Cardiac muscle cell (in vitro differentiated cells and primary cell): ENCODE results near the gene GNG13. TPM values are rescaled to one million over a fixed set of nuclear protein-coding genes. Genes with fewer than 3 reads are reported as not detected.

Source experiments
- DNase-seq, 2 donors: peaks; one replicate each; pipeline versions ENCODE4 v3.0.0 to v3.0.0-alpha.2; 2010 to 2017; ENCODE audit warnings: low read depth in 1 of 2, low spot score in 1 of 2
- H3K27ac ChIP-seq: fragments of 200-600 bp; sonication (generic); 2 replicates; pipeline ENCODE4 v1.5.1; 2016
- H3K27me3 ChIP-seq: fragments of 200-600 bp; sonication (generic); 2 replicates; pipeline ENCODE4 v1.6.0; 2016; ENCODE audit warnings: control low read depth
- H3K36me3 ChIP-seq: fragments of 200-600 bp; sonication (generic); 2 replicates; pipeline ENCODE4 v1.5.1; 2016; ENCODE audit warnings: control low read depth
- H3K4me1 ChIP-seq: fragments of 200-600 bp; sonication (generic); 2 replicates; pipeline ENCODE4 v1.8.1; 2017; ENCODE audit warnings: low read depth, mild to moderate bottlenecking, mixed run types
- H3K4me3 ChIP-seq: fragments of 200-600 bp; sonication (generic); 2 replicates; pipeline ENCODE4 v1.5.1; 2016; ENCODE audit warnings: mild to moderate bottlenecking
- H3K9me3 ChIP-seq: fragments of 200-600 bp; sonication (generic); 2 replicates; pipeline ENCODE4 v1.5.1; 2017; ENCODE audit warnings: low read depth, mild to moderate bottlenecking, control low read depth
- polyA plus RNA-seq: library from polyadenylated mRNA; unstranded; fragments of >200 nt; fragmentation: Nextera tagmentation; extraction: Ambion mirVana; gene quantifications from 2 replicates; pipeline ENCODE4 v1.2.1, GENCODE V29; 2016
- total RNA-seq: library from RNA; depleted of rRNA; stranded (reverse); fragments of >200 nt; gene quantifications from 2 replicates; pipeline ENCODE4 v1.2.3, GENCODE V29; 2016
- TF ChIP-seq, protein P1 (sequence below): IDR thresholded peaks from 2 replicates; pipeline ENCODE4 v1.5.1; 2012; ENCODE audit warnings: low read depth, mild to moderate bottlenecking, low read length

The GNG13 gene
- total and polyA plus RNA-seq, 2 experiments from 2014 or later = 0.79 TPM; not detected in 1

- TF ChIP-seq, protein P1, sequence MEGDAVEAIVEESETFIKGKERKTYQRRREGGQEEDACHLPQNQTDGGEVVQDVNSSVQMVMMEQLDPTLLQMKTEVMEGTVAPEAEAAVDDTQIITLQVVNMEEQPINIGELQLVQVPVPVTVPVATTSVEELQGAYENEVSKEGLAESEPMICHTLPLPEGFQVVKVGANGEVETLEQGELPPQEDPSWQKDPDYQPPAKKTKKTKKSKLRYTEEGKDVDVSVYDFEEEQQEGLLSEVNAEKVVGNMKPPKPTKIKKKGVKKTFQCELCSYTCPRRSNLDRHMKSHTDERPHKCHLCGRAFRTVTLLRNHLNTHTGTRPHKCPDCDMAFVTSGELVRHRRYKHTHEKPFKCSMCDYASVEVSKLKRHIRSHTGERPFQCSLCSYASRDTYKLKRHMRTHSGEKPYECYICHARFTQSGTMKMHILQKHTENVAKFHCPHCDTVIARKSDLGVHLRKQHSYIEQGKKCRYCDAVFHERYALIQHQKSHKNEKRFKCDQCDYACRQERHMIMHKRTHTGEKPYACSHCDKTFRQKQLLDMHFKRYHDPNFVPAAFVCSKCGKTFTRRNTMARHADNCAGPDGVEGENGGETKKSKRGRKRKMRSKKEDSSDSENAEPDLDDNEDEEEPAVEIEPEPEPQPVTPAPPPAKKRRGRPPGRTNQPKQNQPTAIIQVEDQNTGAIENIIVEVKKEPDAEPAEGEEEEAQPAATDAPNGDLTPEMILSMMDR = no peak
- no peaks in the 10 kb centered on the region for H3K4me1 ChIP-seq
- H3K27ac ChIP-seq = no peak overlapping the region
- H3K36me3 ChIP-seq = no peaks in the 10 kb centered on the region
- no peak overlapping the region for H3K4me3 ChIP-seq
- no peak for DNase-seq
- H3K9me3 ChIP-seq = no peaks in the 10 kb centered on the region
- no peaks in the 10 kb centered on the region for H3K27me3 ChIP-seq
Observed at GRCh38 chr16:833411-833810, 32.9 kb upstream of the GNG13 start.

DNA sequence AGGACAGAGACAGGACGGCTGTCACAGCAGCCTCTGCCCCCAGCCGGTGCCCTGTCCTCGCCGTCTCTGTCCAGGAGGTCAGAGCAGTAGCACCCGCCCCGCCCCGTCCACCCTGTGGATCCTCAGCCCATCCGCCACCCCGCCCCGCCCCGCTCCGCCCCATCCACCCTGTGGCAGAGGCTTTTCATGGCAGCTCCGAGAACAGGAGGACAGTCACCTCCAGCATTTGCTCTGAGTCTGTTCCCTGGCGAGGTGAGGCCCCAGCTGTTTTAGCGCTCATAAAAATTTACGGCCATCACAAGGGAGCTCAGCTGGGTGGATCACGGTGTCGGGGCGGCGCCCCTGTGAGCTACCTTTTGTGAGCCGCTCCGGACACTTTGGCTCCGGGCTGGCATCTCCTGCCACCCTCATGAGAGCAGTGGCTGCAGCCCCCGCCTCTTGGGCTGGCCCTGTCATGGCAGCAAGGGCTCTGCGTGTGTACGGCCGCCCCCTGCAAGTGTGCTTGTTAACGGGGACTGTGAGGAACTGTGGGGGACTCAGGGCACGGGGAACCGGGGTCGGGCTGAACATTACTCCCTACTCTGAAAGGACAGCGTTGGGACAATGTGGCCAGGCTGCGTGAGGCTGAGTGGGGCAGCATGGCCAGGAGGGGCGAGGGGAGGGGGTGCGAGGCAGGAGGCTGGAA lies 32.3 kb upstream of the GNG13 start:
- H3K27me3 ChIP-seq = no peaks in the 10 kb centered on the region
- no peak for DNase-seq
- no peak overlapping the region for H3K27ac ChIP-seq
- TF ChIP-seq, protein P1 = no peak
- no peaks in the 10 kb centered on the region for H3K9me3 ChIP-seq
- no peaks in the 10 kb centered on the region for H3K4me1 ChIP-seq
- H3K4me3 ChIP-seq = no peak overlapping the region
- H3K36me3 ChIP-seq = no peaks in the 10 kb centered on the region

GRCh38 chr16:831571-832413 lies 31.3 kb upstream of the GNG13 start:
- Histone ChIP-seq H3K4me1 (no peaks in the 10 kb centered on the region), H3K36me3 (no peaks in the 10 kb centered on the region), H3K27ac (no peak overlapping the region), H3K9me3 (no peaks in the 10 kb centered on the region), H3K27me3 (no peaks in the 10 kb centered on the region), H3K4me3 (no peak overlapping the region)
- TF ChIP-seq, protein P1 = no peak
- no peak for DNase-seq

DNA sequence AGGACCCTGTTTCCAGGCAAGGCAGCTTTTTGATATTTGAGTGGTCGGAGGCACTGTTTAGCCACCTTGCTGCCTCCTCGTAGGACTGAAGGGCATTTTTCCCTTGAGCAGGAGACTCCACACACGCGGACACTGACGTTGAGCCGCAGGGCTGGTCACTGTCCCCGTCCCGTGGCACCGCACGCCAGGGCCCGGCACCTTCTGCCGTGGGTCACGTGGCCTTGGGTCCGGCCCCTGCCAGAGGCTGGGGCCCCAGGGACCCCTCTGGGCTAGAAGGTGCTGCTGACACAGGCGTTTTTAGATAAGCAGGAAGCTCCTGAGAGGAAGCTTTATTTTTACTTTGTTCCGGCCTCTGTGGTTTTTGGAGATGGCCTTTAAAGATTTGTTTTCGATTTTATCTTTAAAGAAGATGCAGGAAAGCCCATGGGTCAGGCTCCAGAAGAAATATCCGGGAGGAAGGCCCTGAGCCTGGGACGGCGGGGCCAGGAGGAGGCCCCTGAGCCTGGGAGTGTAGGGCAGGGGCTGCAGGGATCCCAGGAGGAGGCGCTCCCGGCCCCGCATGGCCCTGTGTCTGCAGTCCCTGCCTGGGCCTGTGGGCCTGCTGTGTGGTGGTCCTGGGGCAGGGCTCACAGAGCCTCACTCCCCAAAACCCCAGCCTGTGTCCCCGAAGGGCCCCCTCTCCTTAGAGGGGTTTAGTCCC lies 30.5 kb upstream of the GNG13 start:
- no peaks in the 10 kb centered on the region for H3K9me3 ChIP-seq
- no peak for DNase-seq
- TF ChIP-seq, protein P1 = no peak
- H3K36me3 ChIP-seq = no peaks in the 10 kb centered on the region
- H3K27ac ChIP-seq = no peak overlapping the region
- no peaks in the 10 kb centered on the region for H3K4me1 ChIP-seq
- H3K4me3 ChIP-seq = no peak overlapping the region
- H3K27me3 ChIP-seq = no peaks in the 10 kb centered on the region

DNA sequence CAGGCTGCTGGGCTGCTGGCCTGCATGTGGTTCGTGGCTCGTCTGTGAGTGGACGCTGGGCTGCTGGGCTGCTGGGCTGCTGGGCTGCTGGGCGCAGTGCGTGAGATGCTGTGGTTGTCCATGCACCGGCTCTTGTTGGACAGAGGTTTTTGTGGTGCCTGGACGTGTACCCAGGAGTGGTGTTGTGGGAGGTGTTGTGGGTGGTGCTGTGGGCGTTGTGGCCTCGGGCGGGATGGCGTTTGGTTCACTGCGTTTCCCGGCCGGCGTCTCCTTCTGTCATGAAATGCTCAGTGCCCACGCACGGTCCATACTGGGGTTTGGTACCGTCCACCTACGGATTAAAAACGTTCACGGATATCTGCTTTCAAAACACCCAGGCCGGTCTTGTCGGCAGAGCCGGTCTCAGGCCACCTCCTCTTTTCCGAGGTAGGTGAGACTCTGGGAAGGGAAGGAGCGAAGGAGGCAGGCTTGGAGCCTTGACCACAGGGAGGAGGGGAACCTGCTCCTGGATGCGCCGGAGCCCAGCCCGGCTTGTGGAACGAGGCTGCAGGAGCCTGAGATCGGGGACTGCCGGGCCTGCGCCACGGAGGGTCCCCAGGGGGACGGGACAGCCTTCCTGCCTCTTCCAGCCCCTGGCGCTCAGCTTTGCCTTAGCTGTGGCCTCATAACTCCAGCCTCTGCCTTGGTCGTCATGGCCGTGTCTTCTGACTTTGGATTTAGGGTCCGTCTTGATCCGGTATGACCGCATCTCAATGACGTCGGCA lies 29.8 kb upstream of the GNG13 start:
- H3K36me3 ChIP-seq = no peaks in the 10 kb centered on the region
- H3K4me1 ChIP-seq = no peaks in the 10 kb centered on the region
- TF ChIP-seq, protein P1 = no peak
- H3K27ac ChIP-seq = no peak overlapping the region
- H3K27me3 ChIP-seq = no peaks in the 10 kb centered on the region
- H3K4me3 ChIP-seq = no peak overlapping the region
- H3K9me3 ChIP-seq = no peaks in the 10 kb centered on the region
- DNase-seq = no peak
